GM19463 (cell line): Measurements from ENCODE around the gene SLC27A5.
"Not testable (repeated sequence)": the region's sequence is repeated elsewhere in the genome, so short reads cannot be mapped to it uniquely, and the experiment has no call there.

Experiments used
- ATAC-seq: cut with Tn5 transposase; IDR thresholded peaks from one replicate; pipeline ENCODE4 v1.9.1; 2021; ENCODE audit warnings: mild to moderate bottlenecking, moderate library complexity; ENCODE audit not compliant: unreplicated experiment

Gene SLC27A5

GRCh38 chr19:58499021-58499927 lies 12.5 kb downstream of the SLC27A5 start:
- ATAC-seq, result peak; percentile 96

- no peak for ATAC-seq
These were observed 13.3 kb downstream of the SLC27A5 start for GRCh38 chr19:58498316-58499020.

GRCh38 chr19:58497634-58498170 lies 14.1 kb downstream of the SLC27A5 start:
- ATAC-seq, result no peak

GRCh38 chr19:58492265-58492664 lies 19.5 kb downstream of the SLC27A5 start:
- no peak for ATAC-seq

GRCh38 chr19:58491393-58491792 lies 20.4 kb downstream of the SLC27A5 start:
- no peak for ATAC-seq

GRCh38 chr19:58484349-58484748 lies 27.4 kb downstream of the SLC27A5 start:
- not testable (repeated sequence) for ATAC-seq

- ATAC-seq, result no peak
These were observed 28.0 kb downstream of the SLC27A5 start for GRCh38 chr19:58483776-58484175.

- no peak for ATAC-seq
These were observed 29.4 kb downstream of the SLC27A5 start for GRCh38 chr19:58482372-58482771.

- ATAC-seq, result no peak
These were observed 31.0 kb downstream of the SLC27A5 start for GRCh38 chr19:58480831-58481230.

- ATAC-seq, result no peak
These were observed 31.3 kb downstream of the SLC27A5 start for GRCh38 chr19:58480481-58480830.

- no peak for ATAC-seq
These were observed 31.9 kb downstream of the SLC27A5 start for GRCh38 chr19:58479736-58480480.

- no peak for ATAC-seq
These were observed 32.5 kb downstream of the SLC27A5 start for GRCh38 chr19:58479303-58479702.

- no peak for ATAC-seq
These were observed 33.9 kb downstream of the SLC27A5 start for GRCh38 chr19:58477871-58478270.

GRCh38 chr19:58477130-58477529 lies 34.7 kb downstream of the SLC27A5 start:
- ATAC-seq, result no peak

- ATAC-seq, result no peak
These were observed 35.2 kb downstream of the SLC27A5 start for GRCh38 chr19:58476498-58477015.

GRCh38 chr19:58475714-58476497 lies 35.9 kb downstream of the SLC27A5 start, which contains the start of gene ZNF446:
ZNF446 (plus strand) TSS chr19:58476352; CDS start chr19:58477219, 867 bp downstream.
- peak; percentile 88 for ATAC-seq

GRCh38 chr19:58474997-58475713 lies 36.6 kb downstream of the SLC27A5 start:
- ATAC-seq, result no peak

GRCh38 chr19:58474291-58474996 lies 37.3 kb downstream of the SLC27A5 start:
- ATAC-seq, result no peak

GRCh38 chr19:58473775-58474174 lies 38.0 kb downstream of the SLC27A5 start:
- ATAC-seq, result no peak
